Esophagus squamous epithelium (tissue), 4 donors: Measurements from ENCODE around the gene SLC18A3.

Experiments
- POLR2A ChIP-seq, 4 donors: fragments of 450-650 bp; IDR thresholded peaks; one replicate each; pipeline ENCODE4 v1.6.1; 2017; ENCODE audit warnings: antibody characterized with exemption in 4 of 4, mild to moderate bottlenecking in 4 of 4, moderate library complexity in 3 of 4
- TF ChIP-seq, protein P1 (sequence below), 6 experiments: fragments of 450-650 bp in 4 of 6; fragments of 200-600 bp in 2 of 6; sonication (generic) in 2 of 6; IDR thresholded peaks; one replicate each; pipeline ENCODE4 v1.5.1; 2016 to 2019; ENCODE audit warnings: antibody characterized with exemption in 6 of 6, mild to moderate bottlenecking in 4 of 6, moderate library complexity in 4 of 6

DNA sequence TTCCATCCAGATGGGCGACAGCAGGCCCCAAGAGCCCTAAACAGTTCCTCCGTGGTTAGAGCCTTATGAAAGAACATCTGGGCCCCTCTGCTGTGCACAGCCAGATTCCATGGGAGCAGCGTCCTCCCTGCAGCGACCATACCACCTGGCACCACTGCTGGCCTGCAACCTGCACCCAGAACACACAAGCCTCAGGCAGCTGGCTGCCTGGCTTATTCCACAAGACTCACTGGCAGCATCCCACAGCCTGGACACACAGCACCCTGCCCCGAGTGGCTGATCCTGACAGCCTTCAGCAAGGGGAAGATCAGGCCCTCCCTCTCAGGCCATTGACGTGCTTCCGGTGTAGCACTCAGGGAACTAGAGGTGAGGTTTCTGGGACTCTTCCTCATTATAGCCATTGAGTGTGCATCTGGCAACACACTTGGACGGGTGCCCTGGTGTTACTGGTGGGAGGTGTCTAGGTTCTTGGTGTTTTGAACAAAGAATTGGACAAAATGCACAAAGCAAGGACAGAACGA, 37.5 kb upstream of the SLC18A3 start:
- TF ChIP-seq, protein P1, sequence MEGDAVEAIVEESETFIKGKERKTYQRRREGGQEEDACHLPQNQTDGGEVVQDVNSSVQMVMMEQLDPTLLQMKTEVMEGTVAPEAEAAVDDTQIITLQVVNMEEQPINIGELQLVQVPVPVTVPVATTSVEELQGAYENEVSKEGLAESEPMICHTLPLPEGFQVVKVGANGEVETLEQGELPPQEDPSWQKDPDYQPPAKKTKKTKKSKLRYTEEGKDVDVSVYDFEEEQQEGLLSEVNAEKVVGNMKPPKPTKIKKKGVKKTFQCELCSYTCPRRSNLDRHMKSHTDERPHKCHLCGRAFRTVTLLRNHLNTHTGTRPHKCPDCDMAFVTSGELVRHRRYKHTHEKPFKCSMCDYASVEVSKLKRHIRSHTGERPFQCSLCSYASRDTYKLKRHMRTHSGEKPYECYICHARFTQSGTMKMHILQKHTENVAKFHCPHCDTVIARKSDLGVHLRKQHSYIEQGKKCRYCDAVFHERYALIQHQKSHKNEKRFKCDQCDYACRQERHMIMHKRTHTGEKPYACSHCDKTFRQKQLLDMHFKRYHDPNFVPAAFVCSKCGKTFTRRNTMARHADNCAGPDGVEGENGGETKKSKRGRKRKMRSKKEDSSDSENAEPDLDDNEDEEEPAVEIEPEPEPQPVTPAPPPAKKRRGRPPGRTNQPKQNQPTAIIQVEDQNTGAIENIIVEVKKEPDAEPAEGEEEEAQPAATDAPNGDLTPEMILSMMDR (IDR thresholded peaks at IDR 0.05) = no peak
- TF ChIP-seq POLR2A (IDR thresholded peaks at IDR 0.05) = no peak
